Measurements from ENCODE around the gene TMEM59L. TPM values are rescaled to one million over a fixed set of nuclear protein-coding genes. Genes with fewer than 3 reads are reported as not detected.

TMEM59L gene
- total RNA-seq, 1 donor from 2014 or later: 5.6 TPM

DNA sequence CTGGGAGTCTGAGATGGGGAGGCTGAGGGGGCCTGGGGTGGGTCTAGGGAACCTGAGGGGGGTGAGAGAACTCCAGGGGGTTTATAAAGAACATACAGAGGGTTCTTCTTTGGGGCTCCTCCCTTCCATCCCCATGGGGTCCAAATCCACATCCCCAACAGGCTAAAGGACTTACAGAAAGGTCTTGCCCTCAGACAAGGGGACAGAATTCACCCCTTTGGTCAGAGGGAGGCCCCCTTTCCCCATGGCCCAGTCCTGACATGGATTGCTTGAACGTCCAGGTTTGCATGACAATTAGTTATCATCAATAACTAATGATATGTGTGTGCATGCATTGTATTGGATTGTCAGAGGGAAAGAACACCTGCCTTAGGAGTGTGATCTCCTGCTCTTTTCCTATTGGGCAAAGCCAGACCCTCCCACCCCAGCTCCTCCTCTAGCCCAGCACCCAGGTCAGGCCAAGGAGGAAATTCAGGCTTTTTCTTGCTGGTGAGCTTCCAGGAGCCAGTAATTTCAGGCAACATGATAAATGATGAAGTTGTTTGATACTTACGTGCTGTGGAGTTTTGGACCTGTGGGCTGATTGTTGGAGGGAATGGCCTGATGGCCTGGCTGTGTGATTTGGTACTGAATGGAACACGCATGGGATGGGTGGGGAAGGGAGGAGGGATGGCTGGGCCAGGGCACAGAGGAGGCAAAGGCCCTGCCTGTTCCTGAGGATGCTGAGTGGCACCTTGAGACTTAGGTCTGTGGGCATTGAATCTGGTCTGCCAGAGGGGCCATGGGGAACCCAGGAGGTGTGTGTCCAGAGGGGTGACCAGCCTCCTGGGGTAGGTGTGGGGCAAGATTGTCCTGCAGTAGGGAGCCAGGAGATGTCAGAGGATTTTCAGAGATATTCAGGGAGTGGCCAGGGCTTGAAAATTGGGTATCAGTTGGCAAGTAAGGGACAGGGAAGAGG is 25.3 kb downstream of the TMEM59L start:
- Histone ChIP-seq H3K4me3 (ENCODE audit: insufficient read depth, low read depth, low read length) (peak overlapping the region; percentile 62), H3K9me3 (ENCODE audit: insufficient read depth, low read depth, low read length) (no peaks in the 10 kb centered on the region), H4K20me1 (ENCODE audit: insufficient read depth, low read length) (peaks cover 10% of the 10 kb centered on the region), H3K4me2 (ENCODE audit: low read length) (peak overlapping the region; percentile 88), H3K4me1 (ENCODE audit: insufficient read depth, low read length) (no peaks in the 10 kb centered on the region), H3K27ac (ENCODE audit: low read depth, low read length) (no peak overlapping the region), H2AFZ (ENCODE audit: low read depth, low read length) (no peak overlapping the region), H3K9ac (ENCODE audit: low read length) (peak overlapping the region; percentile 85), H3K36me3 (ENCODE audit: insufficient read depth, low read length) (no peaks in the 10 kb centered on the region), H3K79me2 (ENCODE audit: insufficient read depth, low read length) (peaks cover 8% of the 10 kb centered on the region), H3K27me3 (ENCODE audit: insufficient read depth, low read length) (peaks cover 7% of the 10 kb centered on the region)
- H3K9me3 Mint-ChIP-seq (ENCODE audit: unreplicated experiment): peaks cover 3% of the 10 kb centered on the region
- peaks cover 19% of the 10 kb centered on the region for H3K27me3 Mint-ChIP-seq (ENCODE audit: low read depth, unreplicated experiment)
- peak overlapping the region; percentile 85 for H3K4me3 Mint-ChIP-seq (ENCODE audit: unreplicated experiment)
- TF ChIP-seq, protein P1, sequence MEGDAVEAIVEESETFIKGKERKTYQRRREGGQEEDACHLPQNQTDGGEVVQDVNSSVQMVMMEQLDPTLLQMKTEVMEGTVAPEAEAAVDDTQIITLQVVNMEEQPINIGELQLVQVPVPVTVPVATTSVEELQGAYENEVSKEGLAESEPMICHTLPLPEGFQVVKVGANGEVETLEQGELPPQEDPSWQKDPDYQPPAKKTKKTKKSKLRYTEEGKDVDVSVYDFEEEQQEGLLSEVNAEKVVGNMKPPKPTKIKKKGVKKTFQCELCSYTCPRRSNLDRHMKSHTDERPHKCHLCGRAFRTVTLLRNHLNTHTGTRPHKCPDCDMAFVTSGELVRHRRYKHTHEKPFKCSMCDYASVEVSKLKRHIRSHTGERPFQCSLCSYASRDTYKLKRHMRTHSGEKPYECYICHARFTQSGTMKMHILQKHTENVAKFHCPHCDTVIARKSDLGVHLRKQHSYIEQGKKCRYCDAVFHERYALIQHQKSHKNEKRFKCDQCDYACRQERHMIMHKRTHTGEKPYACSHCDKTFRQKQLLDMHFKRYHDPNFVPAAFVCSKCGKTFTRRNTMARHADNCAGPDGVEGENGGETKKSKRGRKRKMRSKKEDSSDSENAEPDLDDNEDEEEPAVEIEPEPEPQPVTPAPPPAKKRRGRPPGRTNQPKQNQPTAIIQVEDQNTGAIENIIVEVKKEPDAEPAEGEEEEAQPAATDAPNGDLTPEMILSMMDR (IDR thresholded peaks at IDR 0.05; ENCODE audit: insufficient read depth, low read depth, low read length): no peak
- TF ChIP-seq EZH2 (IDR thresholded peaks at IDR 0.05; ENCODE audit: insufficient read depth, low read length): no peak
- no peaks in the 10 kb centered on the region for H3K4me1 Mint-ChIP-seq (ENCODE audit: low read depth, unreplicated experiment)
- peaks cover 4% of the 10 kb centered on the region for H3K36me3 Mint-ChIP-seq (ENCODE audit: low read depth, unreplicated experiment)
- FAIRE-seq: no peak
- DNase-seq (ENCODE audit: low read depth): no peak
- no peak overlapping the region for H3K27ac Mint-ChIP-seq (ENCODE audit: unreplicated experiment)

DNA sequence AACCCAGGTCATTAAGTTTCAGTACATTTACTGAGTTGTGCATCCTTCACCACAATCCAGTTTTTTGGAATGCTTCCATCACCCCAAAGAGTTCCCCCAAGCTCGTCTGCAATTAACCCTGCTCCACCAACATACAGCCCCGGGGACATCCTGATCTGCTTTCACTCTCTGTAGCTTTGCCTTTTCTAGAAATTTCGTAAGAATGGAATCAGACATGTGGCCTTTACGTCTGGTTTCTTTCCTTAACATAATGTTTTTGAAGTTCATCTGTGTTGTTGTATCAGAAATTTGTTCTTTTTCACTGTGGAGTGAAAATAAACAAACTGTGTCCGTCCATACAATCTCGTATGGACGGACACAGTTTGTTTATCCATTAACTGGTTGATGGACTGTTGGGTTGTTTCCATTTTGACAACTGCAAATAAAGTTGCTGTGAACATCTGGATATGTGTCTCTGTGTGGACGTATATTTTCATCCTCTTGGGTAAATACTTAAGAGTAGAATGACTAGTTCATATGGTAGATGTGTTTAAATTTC is 27.1 kb downstream of the TMEM59L start:
- TF ChIP-seq, protein P1 (IDR thresholded peaks at IDR 0.05; ENCODE audit: insufficient read depth, low read depth, low read length): no peak
- no peak for TF ChIP-seq EZH2 (IDR thresholded peaks at IDR 0.05; ENCODE audit: insufficient read depth, low read length)
- peaks cover 6% of the 10 kb centered on the region for H3K9me3 ChIP-seq (ENCODE audit: insufficient read depth, low read depth, low read length)
- no peak overlapping the region for H3K27ac ChIP-seq (ENCODE audit: low read depth, low read length)
- peaks cover 8% of the 10 kb centered on the region for H3K79me2 ChIP-seq (ENCODE audit: insufficient read depth, low read length)
- DNase-seq (ENCODE audit: low read depth): no peak
- H3K4me3 ChIP-seq (ENCODE audit: insufficient read depth, low read depth, low read length): no peak overlapping the region
- peaks cover 9% of the 10 kb centered on the region for H3K9me3 Mint-ChIP-seq (ENCODE audit: unreplicated experiment)
- peaks cover 2% of the 10 kb centered on the region for H3K4me1 Mint-ChIP-seq (ENCODE audit: low read depth, unreplicated experiment)
- FAIRE-seq: no peak
- no peak overlapping the region for H3K9ac ChIP-seq (ENCODE audit: low read length)
- H3K36me3 Mint-ChIP-seq (ENCODE audit: low read depth, unreplicated experiment): peaks cover 7% of the 10 kb centered on the region
- peak overlapping the region; percentile 34 for H3K4me3 Mint-ChIP-seq (ENCODE audit: unreplicated experiment)
- no peaks in the 10 kb centered on the region for H3K36me3 ChIP-seq (ENCODE audit: insufficient read depth, low read length)
- H3K27me3 ChIP-seq (ENCODE audit: insufficient read depth, low read length): peaks cover 4% of the 10 kb centered on the region
- H3K27ac Mint-ChIP-seq (ENCODE audit: unreplicated experiment): no peak overlapping the region
- H3K4me2 ChIP-seq (ENCODE audit: low read length): no peak overlapping the region
- peaks cover 9% of the 10 kb centered on the region for H3K27me3 Mint-ChIP-seq (ENCODE audit: low read depth, unreplicated experiment)
- H2AFZ ChIP-seq (ENCODE audit: low read depth, low read length): no peak overlapping the region
- peaks cover 13% of the 10 kb centered on the region for H4K20me1 ChIP-seq (ENCODE audit: insufficient read depth, low read length)
- H3K4me1 ChIP-seq (ENCODE audit: insufficient read depth, low read length): peaks cover 4% of the 10 kb centered on the region
